B cell (primary cell): ENCODE results near the gene SENP5. TPM values are rescaled to one million over a fixed set of nuclear protein-coding genes. Genes with fewer than 3 reads are reported as not detected.

Experiments used
- ATAC-seq: fragments of 200-7000 bp; cut with Tn5 transposase; one replicate; pipeline ENCODE4 v1.10.0; 2021; ENCODE audit warnings: low read depth, mild to moderate bottlenecking, moderate number of reproducible peaks, moderate library complexity
- CTCF ChIA-PET: fragments of 350-600 bp; sonication (Branson Sonifier 250); formaldehyde crosslinking; loops from one replicate; lab custom pipeline; 2021; ENCODE audit warnings: antibody characterized with exemption, inconsistent platforms; lab: Charles Lee
- POLR2A ChIA-PET: fragments of 350-600 bp; sonication (Branson Sonifier 250); formaldehyde crosslinking; loops from one replicate; lab custom pipeline; 2021; ENCODE audit warnings: antibody characterized with exemption; lab: Charles Lee
- DNase-seq: peaks from one replicate; pipeline ENCODE4 v3.0.0; 2013
- H2AFZ ChIP-seq: 2 replicates; pipeline ENCODE4 v1.6.1; 2012; ENCODE audit warnings: mild to moderate bottlenecking, low read depth, low read length; ENCODE audit not compliant: insufficient read depth, poor library complexity, severe bottlenecking
- H3K27ac ChIP-seq, 2 donors: 1 replicate in 1 of 2; 2 replicates in 1 of 2; pipeline ENCODE4 v1.5.1; 2012 to 2013; ENCODE audit warnings: low read length in 2 of 2, mild to moderate bottlenecking in 2 of 2, moderate library complexity in 1 of 2
- H3K27me3 ChIP-seq, 4 experiments: fragments of 200-600 bp in 1 of 4; sonication (generic) in 1 of 4; replicated peaks in 1 of 4; 1 replicate in 2 of 4; 2 replicates in 2 of 4; pipeline versions ENCODE4 v1.6.1 to v1.7.0; 2013 to 2016; ENCODE audit warnings: low read length in 3 of 4, mild to moderate bottlenecking in 2 of 4, mixed read lengths in 1 of 4, moderate library complexity in 1 of 4; ENCODE audit not compliant: insufficient read depth in 4 of 4, control insufficient read depth in 3 of 4; ENCODE audit errors: control extremely low read depth in 1 of 4
- H3K36me3 ChIP-seq, 2 experiments: replicated peaks in 1 of 2; 1 replicate in 1 of 2; 2 replicates in 1 of 2; pipeline versions ENCODE4 v1.6.1 to v1.7.1; 2013; ENCODE audit warnings: low read length in 1 of 2; ENCODE audit not compliant: insufficient read depth in 2 of 2, control insufficient read depth in 1 of 2; ENCODE audit errors: control extremely low read depth in 1 of 2, extremely low read depth in 1 of 2
- H3K4me1 ChIP-seq, 2 donors: fragments of 200-600 bp in 1 of 2; sonication (generic) in 1 of 2; 1 replicate in 1 of 2; 2 replicates in 1 of 2; pipeline versions ENCODE4 v1.5.1 to v1.6.1; 2013 to 2017; ENCODE audit warnings: low read length in 2 of 2; ENCODE audit not compliant: control insufficient read depth in 2 of 2, insufficient read depth in 2 of 2
- H3K4me2 ChIP-seq: replicated peaks from 2 replicates; pipeline ENCODE3; 2012; ENCODE audit warnings: mild to moderate bottlenecking, low read depth, low read length; ENCODE audit not compliant: poor library complexity, severe bottlenecking
- H3K4me3 ChIP-seq, 5 experiments: fragments of 200-600 bp in 1 of 5; sonication (generic) in 1 of 5; 1 replicate in 3 of 5; 2 replicates in 2 of 5; pipeline versions ENCODE4 v1.5.1 to v1.7.0; 2011 to 2016; ENCODE audit warnings: low read length in 4 of 5, mild to moderate bottlenecking in 4 of 5, low read depth in 2 of 5, control low read depth in 1 of 5, moderate library complexity in 1 of 5; ENCODE audit not compliant: insufficient read depth in 1 of 5; ENCODE audit errors: control extremely low read depth in 1 of 5, extremely low read depth in 1 of 5
- H3K79me2 ChIP-seq: fragments of 200-600 bp; sonication (generic); one replicate; pipeline ENCODE4 v1.6.0; 2016; ENCODE audit warnings: low read length; ENCODE audit not compliant: control insufficient read depth, insufficient read depth
- H3K9ac ChIP-seq: fragments of 200-600 bp; sonication (generic); 2 replicates; pipeline ENCODE4 v1.6.1; 2017; ENCODE audit warnings: mild to moderate bottlenecking, low read length, moderate library complexity
- H3K9me3 ChIP-seq, 3 donors: one replicate each; pipeline versions ENCODE4 v1.6.1 to v1.7.1; 2013; ENCODE audit warnings: low read length in 2 of 3; ENCODE audit not compliant: control insufficient read depth in 2 of 3, insufficient read depth in 1 of 3; ENCODE audit errors: control extremely low read depth in 1 of 3
- H4K20me1 ChIP-seq: 2 replicates; pipeline ENCODE4 v1.6.0; 2012; ENCODE audit warnings: mild to moderate bottlenecking, low read length; ENCODE audit not compliant: insufficient read depth, control insufficient read depth, poor library complexity, severe bottlenecking
- H3K27ac Mint-ChIP-seq: one replicate; pipeline ENCODE4 v1.8.0; 2021; ENCODE audit warnings: mixed read lengths
- H3K27me3 Mint-ChIP-seq: one replicate; pipeline ENCODE4 v1.8.0; 2021; ENCODE audit warnings: mixed read lengths
- H3K4me1 Mint-ChIP-seq: one replicate; pipeline ENCODE4 v1.8.0; 2021; ENCODE audit warnings: mixed read lengths
- H3K4me3 Mint-ChIP-seq: one replicate; pipeline ENCODE4 v1.8.0; 2021; ENCODE audit warnings: mixed read lengths
- H3K9me3 Mint-ChIP-seq: one replicate; pipeline ENCODE4 v1.8.0; 2022; ENCODE audit warnings: mixed read lengths; ENCODE audit not compliant: insufficient read depth
- EZH2 ChIP-seq: IDR thresholded peaks from 2 replicates; pipeline ENCODE4 v1.6.1; 2012; ENCODE audit warnings: borderline replicate concordance, low read depth, mild to moderate bottlenecking, moderate library complexity, low read length; ENCODE audit not compliant: insufficient read depth, poor library complexity, severe bottlenecking
- WGBS: methylation state at CpG from one replicate; pipeline ENCODE4 v1.1.5; 2013; ENCODE audit warnings: missing lambda C conversion rate; ENCODE audit not compliant: insufficient coverage; 5-methylcytosine and 5-hydroxymethylcytosine counted together
- intact Hi-C: fragments of 100-400 bp; cut with micrococcal nuclease; formaldehyde crosslinking; loops from one replicate; pipeline ENCODE4 v1.10.0; 2022
- polyA plus RNA-seq: library from polyadenylated mRNA; depleted of rRNA; stranded (reverse); fragments of >200 nt; gene quantifications from 2 replicates; pipeline ENCODE4 v1.2.3, GENCODE V29; 2012
- total RNA-seq, 2 donors: library from RNA; stranded (reverse); fragments of 120-200 nt in 1 of 2; gene quantifications; 1 replicate in 1 of 2; 2 replicates in 1 of 2; pipeline versions ENCODE4 v1.2.3 to v1.2.4, GENCODE V29; 2013 to 2022
- TF ChIP-seq, protein P1 (sequence below): fragments of 200-600 bp; IDR thresholded peaks from one replicate; pipeline ENCODE4 v1.8.0; 2022; ENCODE audit warnings: antibody characterized with exemption, mild to moderate bottlenecking

SENP5 gene
- total and polyA plus RNA-seq, 2 donors (not counting 1 experiment from before 2014, with no cell fraction given): 9.2 to 51.5 TPM

DNA sequence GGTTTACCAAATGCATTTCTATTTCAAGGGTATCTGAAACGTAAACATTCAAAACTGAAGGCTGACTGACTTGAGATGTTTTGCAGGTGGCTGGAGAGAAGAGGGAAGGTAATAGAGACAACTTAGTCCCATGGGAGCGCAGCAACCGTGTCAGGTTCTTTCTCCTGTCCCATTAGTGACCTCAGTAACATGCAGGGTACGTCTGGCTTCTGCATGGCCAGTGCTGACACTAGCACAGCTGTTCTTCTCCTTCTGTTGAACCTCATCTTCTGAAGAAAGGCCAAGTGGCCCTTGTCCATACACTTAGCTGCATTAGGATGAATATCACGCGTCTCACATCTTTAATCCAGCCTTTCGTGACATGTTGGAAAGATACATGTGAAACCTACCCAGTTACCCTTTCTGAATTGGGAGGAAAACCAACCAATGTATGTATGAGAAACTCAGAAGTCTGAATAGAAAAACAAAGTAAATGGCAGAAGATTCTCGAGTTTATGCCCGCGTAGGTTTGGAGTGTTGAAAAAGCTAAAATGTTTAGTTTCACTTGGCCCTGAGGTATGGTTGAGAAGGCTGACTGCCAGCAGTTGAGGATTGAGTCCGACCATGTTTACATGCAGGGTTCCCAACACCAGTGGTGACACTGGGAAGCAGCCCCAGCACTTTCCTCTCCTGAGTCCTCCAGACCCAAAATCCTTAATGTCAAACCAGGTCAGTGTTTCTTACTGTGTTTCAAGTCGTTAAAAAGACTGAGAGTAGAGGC lies 64.3 kb downstream of the SENP5 start:
- DNase-seq: peak; percentile 64
- Mint-ChIP-seq H3K4me3 (peak overlapping the region; percentile 65), H3K9me3 (no peaks in the 10 kb centered on the region), H3K27ac (peak overlapping the region; percentile 87), H3K4me1 (peaks cover 29% of the 10 kb centered on the region), H3K27me3 (no peaks in the 10 kb centered on the region)
- intact Hi-C loops: loop anchor here (1.0 to 2.0 kb wide), 2 partner anchors 10 to 65 kb away; partner anchors contain the start of genes NCBP2 and SENP5
- H3K9ac ChIP-seq: peak overlapping the region; percentile 9
- H3K27me3 ChIP-seq: no peaks in the 10 kb centered on the region
- no peaks in the 10 kb centered on the region for H3K9me3 ChIP-seq
- peak; percentile 83 for ATAC-seq
- H3K4me2 ChIP-seq: peak overlapping the region; percentile 39
- H3K4me1 ChIP-seq: peaks cover 12 to 18% of the 10 kb centered on the region in 2 donors
- WGBS: 58% methylated on average over 9 of the region's 12 CpGs
- no peak for TF ChIP-seq EZH2
- TF ChIP-seq, protein P1, sequence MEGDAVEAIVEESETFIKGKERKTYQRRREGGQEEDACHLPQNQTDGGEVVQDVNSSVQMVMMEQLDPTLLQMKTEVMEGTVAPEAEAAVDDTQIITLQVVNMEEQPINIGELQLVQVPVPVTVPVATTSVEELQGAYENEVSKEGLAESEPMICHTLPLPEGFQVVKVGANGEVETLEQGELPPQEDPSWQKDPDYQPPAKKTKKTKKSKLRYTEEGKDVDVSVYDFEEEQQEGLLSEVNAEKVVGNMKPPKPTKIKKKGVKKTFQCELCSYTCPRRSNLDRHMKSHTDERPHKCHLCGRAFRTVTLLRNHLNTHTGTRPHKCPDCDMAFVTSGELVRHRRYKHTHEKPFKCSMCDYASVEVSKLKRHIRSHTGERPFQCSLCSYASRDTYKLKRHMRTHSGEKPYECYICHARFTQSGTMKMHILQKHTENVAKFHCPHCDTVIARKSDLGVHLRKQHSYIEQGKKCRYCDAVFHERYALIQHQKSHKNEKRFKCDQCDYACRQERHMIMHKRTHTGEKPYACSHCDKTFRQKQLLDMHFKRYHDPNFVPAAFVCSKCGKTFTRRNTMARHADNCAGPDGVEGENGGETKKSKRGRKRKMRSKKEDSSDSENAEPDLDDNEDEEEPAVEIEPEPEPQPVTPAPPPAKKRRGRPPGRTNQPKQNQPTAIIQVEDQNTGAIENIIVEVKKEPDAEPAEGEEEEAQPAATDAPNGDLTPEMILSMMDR: no peak
- no peaks in the 10 kb centered on the region for H3K79me2 ChIP-seq
- H3K27ac ChIP-seq: peak overlapping the region; percentile 36 to 74
- ChIA-PET CTCF (interaction anchor here (1.9 kb wide), 1 partner anchor 10 kb away, joined by 6 read pairs; the partner anchor contains the start of gene NCBP2), POLR2A (interaction anchor here (1.8 kb wide), 1 partner anchor 10 kb away, joined by 8 read pairs; the partner anchor contains the start of gene NCBP2)
- peaks cover 0 to 45% of the 10 kb centered on the region in 2 experiments for H3K36me3 ChIP-seq
- peak overlapping the region in 1 of 5 experiments; percentile 13 for H3K4me3 ChIP-seq
- H4K20me1 ChIP-seq: no peaks in the 10 kb centered on the region
- no peak overlapping the region for H2AFZ ChIP-seq
